ENCODE results near the gene TNFAIP8.

TNFAIP8 gene

GRCh38 chr5:119355685-119356611, at the start of gene TNFAIP8:
Gene TNFAIP8, plus strand, starts transcription at chr5:119356019. Its CDS starts 72 bp downstream, at chr5:119356091.
- peak within 1 kb of the TSS; percentile 57 for H3K4me3 ChIP-seq (replicated peaks; ENCODE audit: low read depth, low read length)
- TF ChIP-seq CTCF (IDR thresholded peaks at IDR 0.05; ENCODE audit: low read depth, low read length, missing control alignments), result no peak
- DNase-seq (ENCODE audit: extremely low read depth, low read depth), result no peak

DNA sequence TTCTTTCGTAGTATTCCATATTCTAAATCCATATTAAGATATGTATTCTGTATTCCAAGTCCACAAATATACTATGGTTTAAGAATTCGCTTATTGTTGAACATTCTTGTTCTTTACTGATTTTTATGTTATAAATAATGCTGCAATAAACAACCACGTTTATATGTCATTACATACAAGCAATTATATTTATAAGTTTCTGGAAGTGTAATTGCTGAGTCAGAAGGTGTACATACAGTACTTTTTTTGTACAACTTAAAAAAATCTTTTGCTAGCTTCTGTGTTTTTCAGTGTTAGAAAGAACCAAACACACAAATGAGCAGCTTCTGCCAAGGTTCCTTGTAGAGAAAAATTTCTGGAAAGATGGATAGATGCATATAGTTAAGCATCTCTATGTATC, 48.6 kb upstream of the TNFAIP8 start:
- no peak overlapping the region for H3K4me3 ChIP-seq (replicated peaks; ENCODE audit: low read depth, low read length)
- no peak for DNase-seq (ENCODE audit: extremely low read depth, low read depth)
- no peak for TF ChIP-seq CTCF (IDR thresholded peaks at IDR 0.05; ENCODE audit: low read depth, low read length, missing control alignments)

DNA sequence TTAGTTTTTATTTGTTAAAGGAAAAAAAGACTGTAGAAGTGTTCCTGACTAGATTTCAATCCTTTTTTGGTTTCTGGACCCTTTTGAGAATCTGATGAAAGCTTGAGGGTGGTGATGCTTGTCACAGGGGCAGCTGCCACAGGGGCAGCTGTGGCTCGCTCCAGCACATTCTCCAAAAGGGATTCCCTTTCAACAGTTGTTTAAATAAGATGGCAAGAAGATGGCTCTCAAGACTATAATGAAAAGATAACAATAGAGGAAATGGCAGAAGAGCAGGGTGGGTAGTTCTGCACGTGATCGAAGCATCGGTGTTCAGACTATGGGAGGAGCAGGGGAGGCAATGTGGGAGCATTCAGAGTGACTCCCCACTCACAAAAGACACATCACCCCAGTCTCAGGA, 46.5 kb upstream of the TNFAIP8 start:
- H3K4me3 ChIP-seq (replicated peaks; ENCODE audit: low read depth, low read length), result no peak overlapping the region
- TF ChIP-seq CTCF (IDR thresholded peaks at IDR 0.05; ENCODE audit: low read depth, low read length, missing control alignments), result no peak
- DNase-seq (ENCODE audit: extremely low read depth, low read depth), result no peak

DNA sequence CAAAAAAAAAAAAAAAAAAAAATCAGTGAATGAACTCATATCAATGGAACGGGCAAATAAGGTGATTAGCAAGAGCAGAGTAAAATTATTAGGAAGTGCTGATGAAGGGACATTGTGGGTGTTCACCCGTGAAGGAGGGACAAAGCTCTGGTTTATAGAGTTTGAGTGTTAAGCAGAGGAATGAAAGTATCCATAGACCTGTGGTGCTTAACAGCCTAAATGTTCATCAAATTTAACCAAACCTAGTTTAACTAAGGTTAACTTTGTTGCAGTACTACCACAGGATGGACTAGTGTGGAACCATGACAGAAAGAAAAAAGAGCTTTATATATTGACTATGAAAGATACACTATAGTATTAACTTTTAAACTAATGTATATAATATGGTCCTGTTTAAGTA, 44.1 kb upstream of the TNFAIP8 start:
- DNase-seq (ENCODE audit: extremely low read depth, low read depth), result no peak
- H3K4me3 ChIP-seq (replicated peaks; ENCODE audit: low read depth, low read length), result no peak overlapping the region
- no peak for TF ChIP-seq CTCF (IDR thresholded peaks at IDR 0.05; ENCODE audit: low read depth, low read length, missing control alignments)

DNA sequence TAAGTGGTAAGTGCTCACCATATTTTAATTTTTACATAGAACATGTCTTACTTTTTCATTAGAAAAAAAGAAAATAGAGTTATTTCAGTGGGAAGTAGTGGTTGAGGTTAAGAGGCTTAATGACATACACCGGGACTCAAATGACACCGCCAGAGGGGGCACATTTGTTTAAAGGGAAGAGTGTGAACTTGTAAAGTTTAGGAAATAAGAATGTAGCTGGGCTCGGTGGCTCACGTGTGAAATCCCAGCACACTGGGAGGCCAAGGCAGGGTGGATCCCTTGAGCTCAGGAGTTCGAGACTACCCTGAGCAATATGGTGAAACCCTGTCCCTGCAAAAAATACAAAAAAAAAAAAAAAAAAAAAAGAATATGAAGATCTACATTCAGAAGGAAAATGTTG, 43.4 kb upstream of the TNFAIP8 start:
- DNase-seq (ENCODE audit: extremely low read depth, low read depth), result no peak
- H3K4me3 ChIP-seq (replicated peaks; ENCODE audit: low read depth, low read length), result no peak overlapping the region
- TF ChIP-seq CTCF (IDR thresholded peaks at IDR 0.05; ENCODE audit: low read depth, low read length, missing control alignments), result no peak

GRCh38 chr5:119313197-119313596, 42.6 kb upstream of the TNFAIP8 start:
- DNase-seq (ENCODE audit: extremely low read depth, low read depth), result no peak
- no peak for TF ChIP-seq CTCF (IDR thresholded peaks at IDR 0.05; ENCODE audit: low read depth, low read length, missing control alignments)
- H3K4me3 ChIP-seq (replicated peaks; ENCODE audit: low read depth, low read length), result no peak overlapping the region

Data from HFF-Myc (cell line).